Measurements from ENCODE around the gene COX4I1.
"Not testable (repeated sequence)": the region's sequence is repeated elsewhere in the genome, so short reads cannot be mapped to it uniquely, and the experiment has no call there.

COX4I1 gene

GRCh38 chr16:85829751-85830445, 30.4 kb downstream of the COX4I1 start:
- H3K4me3 Mint-ChIP-seq: no peak overlapping the region
- DNase-seq (ENCODE audit: low spot score): no peak
- no peaks in the 10 kb centered on the region for H3K36me3 Mint-ChIP-seq (ENCODE audit: low read depth)

GRCh38 chr16:85830821-85831220, 31.3 kb downstream of the COX4I1 start:
- Mint-ChIP-seq H3K36me3 (ENCODE audit: low read depth) (no peaks in the 10 kb centered on the region), H3K4me3 (no peak overlapping the region), H3K4me1 (ENCODE audit: low read depth) (no peaks in the 10 kb centered on the region), H3K27ac (no peak overlapping the region), H3K27me3 (ENCODE audit: low read depth) (peaks cover 12% of the 10 kb centered on the region), H3K9me3 (no peaks in the 10 kb centered on the region)
- no peak for DNase-seq (ENCODE audit: low spot score)

More at GRCh38 chr16:85829751-85830445, 30.4 kb downstream of the COX4I1 start:
- no peaks in the 10 kb centered on the region for H3K9me3 Mint-ChIP-seq
- no peak overlapping the region for H3K27ac Mint-ChIP-seq
- peaks cover 12% of the 10 kb centered on the region for H3K27me3 Mint-ChIP-seq (ENCODE audit: low read depth)
- no peaks in the 10 kb centered on the region for H3K4me1 Mint-ChIP-seq (ENCODE audit: low read depth)

- no peak for DNase-seq (ENCODE audit: low spot score)
- no peaks in the 10 kb centered on the region for H3K9me3 Mint-ChIP-seq
- no peak overlapping the region for H3K4me3 Mint-ChIP-seq
- no peaks in the 10 kb centered on the region for H3K4me1 Mint-ChIP-seq (ENCODE audit: low read depth)
- H3K36me3 Mint-ChIP-seq (ENCODE audit: low read depth): no peaks in the 10 kb centered on the region
- no peak overlapping the region for H3K27ac Mint-ChIP-seq
- peaks cover 12% of the 10 kb centered on the region for H3K27me3 Mint-ChIP-seq (ENCODE audit: low read depth)
Observed at GRCh38 chr16:85832570-85833218, 33.2 kb downstream of the COX4I1 start.

- no peaks in the 10 kb centered on the region for H3K36me3 Mint-ChIP-seq (ENCODE audit: low read depth)
- H3K27ac Mint-ChIP-seq: no peak overlapping the region
- no peaks in the 10 kb centered on the region for H3K9me3 Mint-ChIP-seq
- no peak overlapping the region for H3K4me3 Mint-ChIP-seq
- no peaks in the 10 kb centered on the region for H3K4me1 Mint-ChIP-seq (ENCODE audit: low read depth)
- DNase-seq (ENCODE audit: low spot score): no peak
- H3K27me3 Mint-ChIP-seq (ENCODE audit: low read depth): peaks cover 12% of the 10 kb centered on the region
Observed at GRCh38 chr16:85833219-85833920, 33.9 kb downstream of the COX4I1 start.

GRCh38 chr16:85834741-85835140, 35.2 kb downstream of the COX4I1 start:
- H3K27me3 Mint-ChIP-seq (ENCODE audit: low read depth): peaks cover 8% of the 10 kb centered on the region
- no peak overlapping the region for H3K4me3 Mint-ChIP-seq
- DNase-seq (ENCODE audit: low spot score): no peak
- H3K27ac Mint-ChIP-seq: no peak overlapping the region
- H3K36me3 Mint-ChIP-seq (ENCODE audit: low read depth): no peaks in the 10 kb centered on the region
- H3K9me3 Mint-ChIP-seq: no peaks in the 10 kb centered on the region
- no peaks in the 10 kb centered on the region for H3K4me1 Mint-ChIP-seq (ENCODE audit: low read depth)

GRCh38 chr16:85835227-85835751, 35.8 kb downstream of the COX4I1 start:
- Mint-ChIP-seq H3K36me3 (ENCODE audit: low read depth) (no peaks in the 10 kb centered on the region), H3K27ac (no peak overlapping the region), H3K4me1 (ENCODE audit: low read depth) (no peaks in the 10 kb centered on the region), H3K4me3 (no peak overlapping the region), H3K27me3 (ENCODE audit: low read depth) (peaks cover 8% of the 10 kb centered on the region), H3K9me3 (no peaks in the 10 kb centered on the region)
- no peak for DNase-seq (ENCODE audit: low spot score)

GRCh38 chr16:85835956-85836705, 36.6 kb downstream of the COX4I1 start:
- DNase-seq (ENCODE audit: low spot score): no peak
- Mint-ChIP-seq H3K4me1 (ENCODE audit: low read depth) (no peaks in the 10 kb centered on the region), H3K9me3 (no peaks in the 10 kb centered on the region), H3K36me3 (ENCODE audit: low read depth) (no peaks in the 10 kb centered on the region), H3K4me3 (no peak overlapping the region), H3K27ac (no peak overlapping the region), H3K27me3 (ENCODE audit: low read depth) (peaks cover 8% of the 10 kb centered on the region)

GRCh38 chr16:85836706-85837582, 37.4 kb downstream of the COX4I1 start:
- Mint-ChIP-seq H3K27ac (no peak overlapping the region), H3K36me3 (ENCODE audit: low read depth) (no peaks in the 10 kb centered on the region), H3K4me3 (no peak overlapping the region), H3K4me1 (ENCODE audit: low read depth) (no peaks in the 10 kb centered on the region), H3K27me3 (ENCODE audit: low read depth) (peaks cover 2% of the 10 kb centered on the region), H3K9me3 (no peaks in the 10 kb centered on the region)
- DNase-seq (ENCODE audit: low spot score): no peak

- not testable (repeated sequence) for H3K36me3 Mint-ChIP-seq (ENCODE audit: low read depth); H3K9me3 Mint-ChIP-seq; H3K4me1 Mint-ChIP-seq (ENCODE audit: low read depth); H3K4me3 Mint-ChIP-seq; H3K27ac Mint-ChIP-seq; DNase-seq (ENCODE audit: low spot score); H3K27me3 Mint-ChIP-seq (ENCODE audit: low read depth)
Observed at GRCh38 chr16:85837654-85838053, 38.2 kb downstream of the COX4I1 start.

- no peak for DNase-seq (ENCODE audit: low spot score)
- Mint-ChIP-seq H3K9me3 (no peaks in the 10 kb centered on the region), H3K36me3 (ENCODE audit: low read depth) (no peaks in the 10 kb centered on the region), H3K4me3 (no peak overlapping the region), H3K27ac (no peak overlapping the region), H3K27me3 (ENCODE audit: low read depth) (no peaks in the 10 kb centered on the region), H3K4me1 (ENCODE audit: low read depth) (no peaks in the 10 kb centered on the region)
Observed at GRCh38 chr16:85838381-85838780, 38.9 kb downstream of the COX4I1 start.

GRCh38 chr16:85838876-85839585, 39.5 kb downstream of the COX4I1 start:
- H3K27me3 Mint-ChIP-seq (ENCODE audit: low read depth): no peaks in the 10 kb centered on the region
- no peaks in the 10 kb centered on the region for H3K9me3 Mint-ChIP-seq
- no peak for DNase-seq (ENCODE audit: low spot score)
- no peak overlapping the region for H3K27ac Mint-ChIP-seq
- no peaks in the 10 kb centered on the region for H3K36me3 Mint-ChIP-seq (ENCODE audit: low read depth)
- H3K4me3 Mint-ChIP-seq: no peak overlapping the region
- H3K4me1 Mint-ChIP-seq (ENCODE audit: low read depth): no peaks in the 10 kb centered on the region

GRCh38 chr16:85839681-85840240, 40.3 kb downstream of the COX4I1 start:
- no peaks in the 10 kb centered on the region for H3K36me3 Mint-ChIP-seq (ENCODE audit: low read depth)
- H3K27ac Mint-ChIP-seq: no peak overlapping the region
- DNase-seq (ENCODE audit: low spot score): no peak
- H3K27me3 Mint-ChIP-seq (ENCODE audit: low read depth): peaks cover under 1% of the 10 kb centered on the region
- no peaks in the 10 kb centered on the region for H3K4me1 Mint-ChIP-seq (ENCODE audit: low read depth)
- no peaks in the 10 kb centered on the region for H3K9me3 Mint-ChIP-seq
- H3K4me3 Mint-ChIP-seq: no peak overlapping the region
